Measurements from ENCODE around the gene IGF2BP1.
"Not testable (repeated sequence)": the region's sequence is repeated elsewhere in the genome, so short reads cannot be mapped to it uniquely, and the experiment has no call there.

Gene IGF2BP1

DNA sequence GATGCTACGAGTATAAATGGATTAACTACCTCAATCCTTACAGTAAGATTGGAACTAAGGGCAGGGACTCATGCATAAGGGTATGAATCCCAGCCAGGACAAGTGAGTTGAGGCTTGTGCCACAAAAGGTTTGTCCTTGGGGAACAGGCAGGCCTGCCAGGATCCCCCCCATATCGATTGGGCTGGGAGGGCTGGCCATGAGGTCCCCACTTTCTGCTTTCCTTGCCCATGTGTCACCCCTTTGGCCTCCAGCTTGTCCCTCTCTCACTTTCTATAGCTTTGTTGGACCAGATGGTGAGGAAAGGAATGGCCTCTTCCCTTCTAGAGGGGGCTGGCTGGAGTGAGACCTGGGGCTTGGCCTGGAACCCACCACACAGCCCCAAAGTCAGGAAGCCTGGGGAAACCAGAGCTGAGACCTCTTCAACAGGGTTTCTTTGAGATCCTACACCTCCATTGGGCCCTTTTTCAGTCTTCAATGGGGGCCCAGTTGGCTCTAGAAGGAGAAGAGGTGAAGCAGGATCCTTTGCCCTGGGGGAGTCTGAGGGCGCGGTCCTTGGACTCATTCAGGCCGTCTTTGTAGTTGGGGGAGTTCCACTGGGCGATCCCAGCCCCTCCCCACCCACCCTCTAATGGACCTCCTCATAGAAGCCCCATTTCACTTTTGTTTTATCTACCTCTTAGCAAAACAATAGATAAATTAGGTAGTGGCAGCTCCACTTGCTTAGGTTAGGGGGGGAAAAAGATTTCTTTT lies 57.3 kb downstream of the IGF2BP1 start:
- DNase-seq (ENCODE audit: low spot score): no peak

DNA sequence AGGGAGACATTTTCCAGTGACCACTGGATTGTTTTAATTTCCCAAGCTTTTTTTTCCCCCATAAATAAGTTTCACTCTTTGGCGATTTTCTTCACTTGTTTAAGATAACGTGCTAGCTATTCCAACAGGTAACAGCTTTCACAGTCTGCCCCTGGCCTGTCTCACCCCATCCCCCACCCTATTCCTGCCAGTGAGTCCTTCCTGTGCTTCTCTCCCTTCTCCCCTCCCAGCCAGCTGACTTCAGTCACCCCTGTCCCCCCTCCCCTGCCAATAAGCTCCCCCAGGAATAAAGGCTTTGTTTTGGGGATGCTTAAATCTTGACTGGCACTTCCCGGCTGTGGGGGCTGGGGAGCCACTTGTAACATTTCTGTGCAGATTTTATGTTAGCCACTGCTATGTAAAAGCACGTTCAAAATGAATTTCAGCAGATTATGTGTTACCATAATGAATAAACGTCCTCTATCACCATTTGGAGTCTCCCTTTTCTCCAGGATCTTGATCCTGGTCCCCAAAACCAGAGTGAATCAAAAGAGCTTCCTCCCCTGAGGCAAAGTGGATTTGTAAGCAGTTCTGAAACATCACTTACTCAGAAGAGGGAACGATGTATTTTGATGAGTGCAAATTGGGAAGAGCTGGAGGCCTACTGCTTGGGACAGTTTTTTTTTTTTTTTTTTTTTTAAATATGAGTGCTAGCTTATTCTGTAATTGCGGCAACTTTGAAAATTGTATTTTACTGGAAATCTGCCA lies 58.2 kb downstream of the IGF2BP1 start:
- no peak for DNase-seq (ENCODE audit: low spot score)

DNA sequence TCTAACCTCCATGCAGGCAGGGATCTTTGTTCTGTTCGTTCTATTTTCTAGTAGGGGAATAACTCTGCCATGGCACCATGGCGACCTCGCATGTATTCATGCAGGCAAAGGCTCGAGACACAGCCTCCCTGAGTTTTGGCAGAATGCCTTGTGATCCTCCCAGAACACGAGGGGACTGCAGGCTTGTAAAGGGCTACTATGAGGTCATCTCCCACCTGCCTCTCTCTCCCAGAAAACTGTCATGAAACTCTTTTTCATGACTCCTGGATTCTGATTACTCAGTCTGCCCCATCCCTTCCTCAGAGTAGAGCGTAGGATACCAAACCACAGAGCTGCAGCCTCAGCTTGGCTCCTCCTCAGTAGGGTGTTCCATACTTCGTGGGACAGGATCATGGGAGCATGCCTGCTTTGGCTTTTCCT lies 64.3 kb downstream of the IGF2BP1 start:
- DNase-seq (ENCODE audit: low spot score): no peak

DNA sequence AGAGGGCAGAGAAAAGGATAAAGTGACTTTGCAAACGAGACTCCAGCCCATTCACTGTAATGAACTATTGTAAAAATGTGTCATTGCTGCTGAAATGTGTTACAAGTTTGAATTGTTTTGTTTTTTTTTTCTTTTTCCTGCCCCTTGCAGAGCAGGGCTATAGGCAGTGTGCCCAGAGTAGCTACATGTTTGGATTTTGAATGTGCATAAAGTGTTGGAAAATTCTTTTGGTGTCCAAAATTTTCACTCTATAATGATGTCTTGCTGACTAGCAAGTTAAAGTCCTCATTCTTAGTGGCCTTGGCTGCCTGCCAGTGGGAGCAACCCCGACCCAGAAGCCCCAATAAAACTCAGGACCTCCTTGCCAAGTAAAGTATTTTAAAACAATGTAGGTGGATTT lies 66.5 kb downstream of the IGF2BP1 start:
- DNase-seq (ENCODE audit: low spot score): no peak

DNA sequence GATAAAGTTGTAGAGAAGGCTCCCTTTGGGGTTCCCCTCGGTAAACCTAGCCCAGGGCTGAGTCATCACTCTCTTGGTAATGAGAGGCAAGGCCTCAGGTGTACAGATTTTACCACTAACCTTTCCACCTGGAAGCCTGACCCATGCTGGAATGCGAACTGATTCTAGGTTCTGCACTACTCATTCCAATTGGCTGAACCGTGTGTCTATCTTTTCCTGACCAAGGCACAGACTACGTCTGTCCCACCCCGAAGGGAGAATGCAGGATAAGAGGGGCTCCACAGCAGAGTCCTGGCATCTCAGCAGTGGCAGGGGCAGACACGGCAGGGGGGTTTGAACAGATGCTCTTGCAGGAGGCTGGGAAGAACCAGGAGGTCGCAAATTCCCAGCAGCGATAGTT lies 70.0 kb downstream of the IGF2BP1 start:
- DNase-seq (ENCODE audit: low spot score): no peak

DNA sequence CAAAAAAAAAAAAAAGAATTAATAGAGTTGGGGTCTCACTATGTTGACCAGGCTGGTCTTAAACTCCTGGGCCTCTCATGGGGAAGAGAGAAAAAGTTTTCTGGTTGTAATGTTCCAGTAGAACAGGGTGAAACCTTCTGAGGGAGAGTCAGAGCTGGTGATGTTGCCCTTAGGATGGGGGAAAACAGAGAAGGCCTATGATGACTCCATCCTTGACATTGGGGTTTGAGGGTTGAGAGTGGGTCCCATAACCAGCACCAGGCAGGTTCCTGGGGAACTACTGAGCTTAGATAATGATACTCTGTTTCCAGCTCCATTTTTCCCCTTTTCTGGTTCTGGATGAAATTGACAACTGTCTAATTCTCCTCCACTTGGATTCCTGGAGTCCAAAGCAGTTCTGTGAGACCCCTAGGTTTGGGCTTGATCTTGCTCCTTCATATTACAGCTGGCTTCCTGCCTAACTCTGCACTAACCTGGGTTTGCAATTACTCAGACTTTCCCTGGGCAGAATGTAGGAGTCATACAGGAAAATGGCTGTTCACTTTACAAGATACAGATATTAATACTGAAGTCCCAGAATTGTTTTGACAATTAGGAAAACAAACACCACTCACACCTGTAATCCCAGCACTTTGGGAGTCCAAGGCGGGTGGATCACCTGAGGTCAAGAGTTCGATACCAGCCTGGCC lies 72.5 kb downstream of the IGF2BP1 start:
- DNase-seq (ENCODE audit: low spot score): no peak

DNA sequence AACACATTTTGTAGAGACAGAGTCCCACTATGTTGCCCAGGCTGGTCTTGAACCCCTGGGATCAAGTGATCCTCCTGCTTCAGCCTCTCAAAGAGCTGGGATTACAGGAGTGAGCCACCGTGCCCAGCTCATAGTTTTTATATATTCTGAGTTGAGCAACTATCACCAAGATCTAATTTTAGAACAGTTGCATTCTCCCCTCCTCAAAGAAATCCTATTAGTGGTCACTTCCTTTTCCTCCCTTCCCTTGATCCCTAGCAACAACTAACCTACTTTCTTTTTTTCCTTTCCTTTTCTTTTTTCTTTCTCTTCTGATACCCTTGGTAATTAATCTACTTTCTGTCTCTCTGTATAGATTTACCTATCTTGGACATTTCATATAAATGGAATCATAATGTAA lies 73.9 kb downstream of the IGF2BP1 start:
- no peak for DNase-seq (ENCODE audit: low spot score)

DNA sequence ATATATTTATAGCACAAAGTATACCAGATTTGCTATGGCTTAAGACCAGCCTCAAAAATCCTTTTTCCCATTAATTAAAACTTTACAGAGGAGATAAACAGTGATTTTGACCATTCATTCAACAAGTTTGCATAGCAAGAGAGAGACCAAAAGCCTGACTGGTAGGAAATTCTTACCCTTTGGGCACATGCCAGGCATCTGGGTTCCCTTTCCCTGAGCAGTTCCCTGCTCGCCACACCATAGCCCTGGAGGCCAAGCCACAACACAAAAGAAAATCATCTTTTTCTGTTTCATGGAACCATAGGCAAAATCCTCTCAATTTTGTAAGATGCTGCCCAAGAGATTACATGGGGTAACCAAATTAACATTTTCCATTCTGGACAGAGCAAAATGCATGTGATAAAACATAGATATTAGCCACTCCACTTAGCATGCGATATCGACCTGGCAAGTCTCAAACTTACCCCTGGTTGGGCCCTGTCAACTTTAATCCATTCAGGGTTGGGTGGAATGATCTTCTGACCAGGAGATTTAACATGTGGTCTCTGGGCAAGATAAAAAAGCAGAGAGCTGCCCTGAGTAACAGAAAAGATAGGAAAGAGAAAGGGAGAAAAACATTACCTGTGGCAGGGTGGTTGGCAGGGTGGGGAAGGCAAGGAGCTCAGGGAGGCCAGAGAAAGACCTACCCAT lies 77.8 kb downstream of the IGF2BP1 start:
- DNase-seq (ENCODE audit: low spot score): no peak

DNA sequence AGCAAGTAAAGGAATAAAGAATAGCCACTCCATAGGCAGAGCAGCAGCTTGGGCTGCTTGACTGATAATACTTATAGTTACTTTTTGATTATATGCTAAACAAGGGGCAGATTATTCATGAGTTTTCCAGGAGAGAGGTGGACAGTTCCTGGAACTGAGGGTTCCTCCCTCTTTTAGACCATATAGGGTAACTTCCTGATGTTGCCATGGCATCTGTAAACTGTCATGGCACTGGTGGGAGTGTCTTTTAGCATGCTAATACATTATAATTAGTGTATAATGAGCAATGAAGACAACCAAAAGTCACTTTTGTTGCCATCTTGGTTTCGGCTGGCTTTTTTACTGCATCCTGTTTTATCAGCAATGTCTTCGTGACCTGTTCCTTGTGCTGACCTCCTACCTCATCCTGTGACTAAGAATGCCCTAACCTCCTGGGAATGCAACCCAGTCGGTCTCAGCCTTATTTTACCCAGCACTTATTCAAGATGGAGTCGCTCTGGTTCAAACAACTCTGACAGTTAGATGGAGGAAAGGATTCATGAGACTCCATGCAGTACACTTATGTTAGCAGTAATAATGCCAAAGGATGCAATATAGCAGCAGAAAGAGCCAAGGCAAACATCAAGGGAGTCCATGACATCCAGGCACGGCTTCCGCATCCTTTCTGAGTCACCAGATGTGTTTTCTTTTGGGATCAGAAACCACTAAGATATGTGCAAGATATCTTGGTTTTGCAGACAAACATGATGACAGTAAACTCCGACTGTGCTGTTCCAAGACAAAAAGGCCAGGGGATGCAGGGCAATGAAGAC lies 79.6 kb downstream of the IGF2BP1 start:
- no peak for DNase-seq (ENCODE audit: low spot score)

DNA sequence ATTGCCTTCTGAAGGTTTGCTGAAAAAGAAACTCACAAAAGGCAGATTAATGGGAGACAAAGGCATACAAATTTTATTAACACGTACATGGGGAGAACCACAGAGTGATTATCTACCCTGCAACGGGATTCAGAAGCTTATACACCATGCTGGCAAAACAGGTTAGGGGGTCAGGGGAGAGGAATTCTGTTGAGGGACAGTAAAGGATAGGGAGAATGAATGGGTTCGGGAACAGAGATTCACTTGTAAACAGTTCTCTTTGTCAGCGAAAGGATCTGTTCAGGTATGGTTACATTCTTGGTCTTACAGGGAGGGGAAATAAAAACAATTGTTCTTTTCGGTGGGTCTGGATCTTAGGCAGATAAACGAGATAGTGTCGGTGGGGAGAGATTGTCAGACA lies 81.1 kb downstream of the IGF2BP1 start:
- no peak for DNase-seq (ENCODE audit: low spot score)

DNA sequence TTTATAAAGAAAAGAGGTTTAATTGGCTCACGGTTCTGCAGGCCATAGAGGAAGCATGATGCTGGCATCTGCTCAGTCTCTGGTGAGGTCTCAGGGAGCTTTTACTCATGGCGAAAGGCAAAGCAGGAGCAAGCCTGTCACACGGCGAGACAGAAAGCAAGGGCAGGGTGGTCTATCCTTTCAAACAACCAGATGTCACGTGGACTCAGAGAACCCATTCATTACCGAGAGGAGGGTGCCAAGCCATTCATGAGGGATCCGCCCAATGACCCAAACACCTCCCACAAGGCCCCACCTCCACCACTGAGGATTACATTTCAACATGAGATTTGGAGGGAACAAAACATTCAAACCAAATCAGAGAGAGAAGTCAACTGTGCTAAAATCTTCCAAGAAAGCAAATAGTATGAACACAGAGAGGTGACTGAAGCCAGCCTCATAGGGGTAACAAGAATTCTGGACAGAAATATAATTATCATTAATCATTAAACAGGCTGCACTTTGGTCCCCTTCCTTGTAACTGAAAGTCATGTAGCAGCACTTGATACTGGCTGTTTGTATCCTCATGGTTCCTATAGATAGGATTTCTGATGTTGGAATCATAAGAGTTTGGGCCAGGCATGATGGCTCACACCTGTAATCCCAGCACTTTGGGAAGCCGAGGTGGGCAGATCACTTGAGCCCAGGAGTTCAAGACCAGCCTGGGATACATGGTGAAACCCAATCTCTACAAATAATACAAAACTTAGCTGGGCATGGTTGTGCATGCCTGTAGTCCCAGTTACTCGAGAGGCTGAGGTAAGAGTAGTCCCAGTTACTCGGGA lies 82.9 kb downstream of the IGF2BP1 start:
- DNase-seq (ENCODE audit: low spot score): no peak

DNA sequence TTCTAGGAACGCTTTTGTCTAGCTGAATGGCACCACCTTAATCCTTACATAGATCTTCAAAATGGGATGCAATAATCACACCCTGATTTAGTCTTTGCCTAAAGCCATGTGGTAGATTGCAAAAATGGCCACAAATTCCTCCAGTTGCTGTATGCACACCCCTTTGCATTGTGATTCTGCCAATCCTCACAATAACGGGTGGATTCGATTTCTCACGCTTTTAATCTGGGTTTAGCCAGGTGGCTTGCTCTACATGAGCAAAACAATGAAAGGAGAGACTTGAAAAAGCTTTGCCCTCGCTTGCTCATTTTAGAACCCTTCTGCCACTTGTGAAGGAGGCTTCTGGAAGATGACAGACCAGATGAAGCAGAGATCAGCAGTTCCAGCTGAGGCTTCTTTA lies 85.0 kb downstream of the IGF2BP1 start:
- DNase-seq (ENCODE audit: low spot score): no peak

DNA sequence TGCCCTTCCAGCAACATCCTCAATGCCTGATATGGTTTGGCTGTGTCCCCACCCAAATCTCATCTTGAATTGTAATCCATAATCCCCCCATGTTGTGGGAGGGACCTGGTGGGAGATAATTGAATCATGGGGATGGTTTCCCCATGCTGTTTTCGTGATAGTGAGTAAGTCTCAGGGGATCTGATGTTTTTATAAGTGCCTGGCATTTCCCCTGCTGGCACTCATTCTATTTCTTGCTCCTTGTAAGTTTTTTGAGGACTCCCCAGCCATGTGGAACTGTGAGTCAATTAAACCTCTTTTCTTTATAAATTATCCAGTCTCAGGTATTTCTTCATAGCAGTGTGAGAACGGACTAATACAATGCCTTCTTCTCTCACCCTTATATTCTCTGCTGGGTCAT lies 87.9 kb downstream of the IGF2BP1 start:
- DNase-seq (ENCODE audit: low spot score): not testable (repeated sequence)

DNA sequence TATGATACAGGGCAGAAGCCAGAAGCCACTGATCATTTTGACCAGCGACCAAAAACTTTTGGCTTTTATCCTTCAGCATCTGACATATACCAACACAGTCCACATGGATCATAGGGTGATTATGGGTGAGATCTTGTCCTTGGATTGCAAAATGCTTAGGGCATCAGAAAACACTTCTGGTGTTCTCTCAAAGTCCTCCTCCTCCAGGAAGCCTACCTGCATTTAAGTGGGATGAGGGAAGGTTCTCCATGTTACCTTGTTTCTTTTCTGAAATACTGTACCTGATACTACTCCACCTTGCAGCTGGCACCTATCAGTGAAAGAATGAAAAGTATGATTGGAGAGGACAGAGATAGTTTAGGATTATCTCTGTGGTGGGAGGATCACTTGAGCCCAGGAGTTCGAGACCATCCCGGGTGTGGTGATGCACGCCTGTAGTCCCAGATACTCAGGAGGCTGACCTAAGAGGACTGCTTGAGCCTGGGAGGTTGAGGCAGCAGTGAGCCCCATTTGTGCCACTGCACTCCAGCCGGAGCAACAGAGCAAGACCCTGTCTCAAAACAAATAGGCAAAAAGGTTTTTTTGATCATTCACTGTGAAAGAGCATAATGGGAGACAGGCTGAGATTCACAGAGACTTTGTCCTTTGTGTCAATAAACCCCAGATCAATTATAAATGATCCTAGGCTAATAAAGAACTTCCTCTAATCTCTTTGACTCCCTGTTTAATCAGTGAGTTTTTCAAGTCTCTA lies 88.6 kb downstream of the IGF2BP1 start:
- no peak for DNase-seq (ENCODE audit: low spot score)

DNA sequence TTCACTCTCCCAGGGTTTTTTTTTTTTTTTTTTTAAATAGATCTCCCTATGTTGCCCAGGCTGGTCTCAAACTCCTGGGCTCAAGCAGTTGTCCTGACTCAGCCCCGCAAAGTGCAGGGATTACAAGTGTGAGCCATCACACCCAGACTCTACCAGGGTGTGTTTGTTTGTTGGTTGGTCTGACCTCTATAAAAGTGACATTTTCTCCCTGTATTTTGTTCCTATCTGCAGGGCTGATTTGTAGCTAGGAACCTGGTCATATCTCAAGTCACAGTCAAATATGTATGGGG lies 89.1 kb downstream of the IGF2BP1 start:
- DNase-seq (ENCODE audit: low spot score): no peak

DNA sequence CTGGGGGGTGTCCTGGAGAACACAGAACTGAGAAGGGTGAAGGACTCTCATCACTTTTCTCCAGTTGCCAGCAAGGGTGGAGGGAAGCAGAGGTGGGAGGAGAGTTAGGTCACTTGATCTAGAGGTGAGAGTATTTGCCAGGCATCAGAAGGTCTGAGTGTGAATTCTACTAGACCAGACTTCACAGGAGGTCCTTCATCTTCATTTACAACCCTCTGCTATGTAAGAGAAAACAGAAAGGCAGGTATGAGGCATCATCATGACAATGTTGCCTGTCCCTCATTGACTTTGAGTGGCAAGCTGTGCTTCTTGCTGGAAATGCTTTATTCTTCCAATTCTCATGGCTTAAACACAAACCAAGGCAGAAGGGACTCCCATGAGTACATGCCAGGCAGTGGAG lies 89.5 kb downstream of the IGF2BP1 start:
- no peak for DNase-seq (ENCODE audit: low spot score)

DNA sequence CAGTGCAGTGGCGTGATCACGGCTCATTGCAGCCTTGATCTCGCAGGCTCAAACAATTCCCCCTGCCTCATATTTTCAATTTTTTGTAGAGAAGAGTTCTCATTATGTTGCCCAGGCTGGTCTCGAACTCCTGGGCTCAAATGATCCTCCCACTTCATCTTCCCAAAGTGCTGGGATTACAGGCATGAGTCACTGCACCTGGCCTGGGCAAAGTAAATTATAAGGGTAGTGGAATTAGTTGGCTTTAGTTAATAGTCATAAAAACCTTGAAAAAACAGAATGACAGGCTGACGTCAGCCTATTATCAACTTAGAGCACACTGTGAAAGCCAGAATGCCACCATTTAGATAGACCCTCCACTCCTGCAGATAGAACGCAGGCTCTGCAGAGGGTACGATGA lies 91.9 kb downstream of the IGF2BP1 start:
- DNase-seq (ENCODE audit: low spot score): no peak

DNA sequence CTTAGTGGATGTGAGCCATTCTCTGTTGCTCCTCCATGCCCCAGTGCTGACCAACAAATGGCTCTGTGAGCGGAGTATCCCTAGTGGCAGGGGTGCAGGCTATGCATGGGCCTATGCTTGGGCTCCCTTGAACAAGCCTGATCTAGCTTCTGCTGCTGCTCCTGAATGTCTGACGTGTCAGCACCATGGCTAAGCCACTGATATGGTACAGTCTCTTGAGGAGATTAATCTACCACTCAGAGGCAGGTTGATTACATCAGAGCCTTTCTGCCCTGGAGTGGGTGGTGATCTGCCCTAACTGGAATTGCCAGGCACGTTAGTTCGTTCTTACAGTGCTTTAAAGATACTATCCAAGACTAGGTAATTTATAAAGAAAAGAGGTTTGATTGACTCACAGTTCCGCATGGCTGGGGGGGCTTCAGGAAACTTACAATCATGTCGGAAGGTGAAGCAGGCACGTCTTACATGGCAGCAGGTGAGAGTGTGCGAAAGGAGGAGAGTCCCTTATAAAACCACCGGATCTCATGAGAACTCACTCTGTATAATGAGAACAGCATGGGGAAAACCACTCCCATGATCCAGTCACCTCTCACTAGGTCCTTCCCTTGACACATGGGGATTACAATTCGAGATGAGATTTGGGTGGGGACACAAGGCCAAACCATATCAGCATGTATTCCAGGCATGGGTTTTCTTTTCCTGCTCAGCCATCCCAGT lies 93.9 kb downstream of the IGF2BP1 start:
- DNase-seq (ENCODE audit: low spot score): no peak

DNA sequence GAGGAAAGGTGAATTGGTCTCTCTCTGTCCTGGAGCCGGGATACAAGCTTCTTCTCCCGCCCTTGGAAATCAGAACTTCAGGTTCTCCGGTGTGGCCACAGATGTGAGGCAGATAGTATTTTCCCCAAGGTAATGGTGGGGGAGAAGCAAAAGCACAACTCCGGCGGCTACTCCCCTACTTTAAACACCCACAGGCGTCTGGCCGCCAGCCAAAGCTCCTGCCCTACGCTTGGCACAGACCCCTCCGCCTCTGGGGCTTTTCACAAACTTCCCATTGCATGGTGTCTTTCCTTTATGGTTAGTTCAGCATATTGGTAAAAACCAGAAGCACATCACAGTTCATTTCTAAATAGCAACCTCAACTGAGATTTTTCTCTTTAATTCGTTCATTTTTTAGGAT lies 95.9 kb downstream of the IGF2BP1 start:
- DNase-seq (ENCODE audit: low spot score): no peak

DNA sequence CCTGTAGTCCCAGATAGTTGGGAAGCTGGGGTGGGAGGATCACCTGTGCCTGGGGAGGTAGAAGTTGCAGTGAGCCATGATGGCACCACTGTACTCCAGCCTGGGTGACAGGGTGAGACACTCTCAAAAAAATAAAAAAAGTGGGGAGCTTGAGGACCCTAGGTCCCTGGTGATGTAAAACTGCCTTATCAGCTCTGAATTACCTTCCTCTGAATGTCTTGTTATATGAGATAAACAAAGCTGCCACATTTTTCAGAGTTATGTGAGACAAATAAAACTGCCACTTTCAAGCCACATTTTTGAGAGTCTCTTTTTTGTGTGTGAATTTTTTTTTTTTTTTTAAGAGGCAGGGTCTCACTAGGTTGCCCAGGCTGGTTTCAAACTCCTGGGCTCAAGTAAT lies 103.4 kb downstream of the IGF2BP1 start:
- no peak for DNase-seq (ENCODE audit: low spot score)

All from activated CD4-positive, alpha-beta T cell treated with anti-CD3 and anti-CD28 coated beads, Interleukin-2, Interleukin-4, amounts not matched to agents 100 ng/mL and 50 ng/mL, durations not matched to agents 16 hours and 8 hours (primary cell).